K562 (cell line): ENCODE measurements around the gene SYNPR. TPM values are rescaled to one million over a fixed set of nuclear protein-coding genes. Genes with fewer than 3 reads are reported as not detected.

Experiments used
- ATAC-seq: fragments of 200-7000 bp; cut with Tn5 transposase; 3 replicates; pipeline ENCODE4 v1.9.1; 2020; ENCODE audit warnings: moderate library complexity
- BruUV-seq: library from RNA; stranded (reverse); fragments of 400-500 nt; replicated peaks from 2 replicates; lab custom pipeline; 2021; lab: Mats Ljungman, UMichigan
- CTCF ChIA-PET: fragments of 300-600 bp; formaldehyde crosslinking; extraction: SDS; loops from one replicate; lab custom pipeline; 2021; ENCODE audit warnings: low intra/inter-chr PET ratio; lab: Yijun Ruan, JAX
- POLR2A ChIA-PET: fragments of 300-600, 350-650 bp; sonication (Branson Sonifier 250); formaldehyde crosslinking; extraction: SDS; loops from one replicate; lab custom pipeline; 2021; ENCODE audit warnings: antibody characterized with exemption, inconsistent platforms; lab: Yijun Ruan, JAX
- DNase-seq, 4 experiments: peaks; one replicate each; pipeline versions ENCODE4 v3.0.0 to v3.0.0-alpha.2; 2011 to 2018; ENCODE audit warnings: low spot score in 3 of 4, mixed read lengths in 3 of 4; ENCODE audit errors: extremely low read depth in 1 of 4
- FAIRE-seq: peaks from 2 replicates; lab custom pipeline; 2011; peaks lifted over from hg19 to GRCh38; lab: Jason Lieb, UNC
- H2AFZ ChIP-seq: 2 replicates; pipeline ENCODE4 v1.6.0; 2011; ENCODE audit warnings: low read depth, low read length, control low read depth, inconsistent platforms
- H3K27ac ChIP-seq: fragments of 200-600 bp; 3 replicates; pipeline ENCODE4 v1.8.0; 2011; ENCODE audit warnings: low read depth, mild to moderate bottlenecking, control low read depth, inconsistent platforms, low read length, moderate library complexity, mixed read lengths; ENCODE audit errors: extremely low read depth
- H3K27me3 ChIP-seq, 2 experiments: fragments of 300-600 bp in 1 of 2; 2 replicates in 1 of 2; 3 replicates in 1 of 2; pipeline versions ENCODE4 v1.6.0 to v1.8.0; 2011; ENCODE audit warnings: inconsistent platforms in 2 of 2, low read length in 2 of 2, mild to moderate bottlenecking in 1 of 2, mixed read lengths in 1 of 2, moderate library complexity in 1 of 2; ENCODE audit not compliant: control insufficient read depth in 2 of 2, insufficient read depth in 2 of 2
- H3K36me3 ChIP-seq: fragments of 300-600 bp; 3 replicates; pipeline ENCODE4 v1.8.0; 2011; ENCODE audit warnings: mild to moderate bottlenecking, low read length, inconsistent platforms; ENCODE audit not compliant: control insufficient read depth, insufficient read depth
- H3K4me1 ChIP-seq, 2 experiments: fragments of 200-600 bp in 1 of 2; replicated peaks in 1 of 2; 2 replicates in 1 of 2; 3 replicates in 1 of 2; pipeline versions ENCODE4 v1.5.1 to v1.8.0; 2011; ENCODE audit warnings: inconsistent platforms in 2 of 2, low read length in 2 of 2, mild to moderate bottlenecking in 1 of 2, mixed read lengths in 1 of 2, moderate library complexity in 1 of 2; ENCODE audit not compliant: control insufficient read depth in 2 of 2, insufficient read depth in 2 of 2
- H3K4me2 ChIP-seq: 2 replicates; pipeline ENCODE4 v1.6.1; 2011; ENCODE audit warnings: low read length, control low read depth, inconsistent platforms, mixed read lengths; ENCODE audit not compliant: insufficient read depth
- H3K4me3 ChIP-seq: fragments of 200-600 bp; sonication (generic), shearing (Covaris generic); 2 replicates; pipeline ENCODE4 v1.5.1; 2016; ENCODE audit warnings: control low read depth, inconsistent platforms
- H3K79me2 ChIP-seq: fragments of 200-600 bp; 3 replicates; pipeline ENCODE4 v1.8.0; 2011; ENCODE audit warnings: low read length, inconsistent platforms; ENCODE audit not compliant: control insufficient read depth, insufficient read depth
- H3K9ac ChIP-seq, 2 experiments: 2 replicates each; pipeline versions ENCODE4 v1.6.0 to v1.6.1; 2011; ENCODE audit warnings: low read depth in 2 of 2, low read length in 2 of 2, control low read depth in 1 of 2, inconsistent platforms in 1 of 2, mild to moderate bottlenecking in 1 of 2, mixed read lengths in 1 of 2; ENCODE audit not compliant: insufficient read depth in 1 of 2
- H3K9me1 ChIP-seq: one replicate; pipeline ENCODE4 v1.6.0; 2011; ENCODE audit warnings: inconsistent platforms, mild to moderate bottlenecking, low read length, moderate library complexity; ENCODE audit not compliant: control insufficient read depth, insufficient read depth
- H3K9me3 ChIP-seq: replicated peaks from 2 replicates; pipeline ENCODE4 v1.5.1; 2011; ENCODE audit warnings: low read depth, low read length, inconsistent platforms; ENCODE audit not compliant: control insufficient read depth, insufficient read depth
- H4K20me1 ChIP-seq: replicated peaks from 2 replicates; pipeline ENCODE4 v1.6.1; 2011; ENCODE audit warnings: low read length, inconsistent platforms, mixed read lengths; ENCODE audit not compliant: control insufficient read depth, insufficient read depth
- ARNT ChIP-seq, 2 experiments: fragments of 450-650 bp; IDR thresholded peaks; 2 replicates each; pipeline ENCODE4 v1.6.1; 2016; ENCODE audit warnings: mild to moderate bottlenecking in 1 of 2
- ATF2 ChIP-seq: sonication (generic); formaldehyde crosslinking; IDR thresholded peaks from 2 replicates; pipeline ENCODE4 v1.8.1; 2022; ENCODE audit warnings: missing genetic modification reagents
- BACH1 ChIP-seq: fragments of 200-800 bp; sonication (Bioruptor generic); IDR thresholded peaks from 2 replicates; pipeline ENCODE4 v1.6.1; 2016; ENCODE audit warnings: missing genetic modification characterization, missing compliant biosample characterization
- CBFB ChIP-seq: sonication (generic); formaldehyde crosslinking; IDR thresholded peaks from 2 replicates; pipeline ENCODE4 v1.4.0; 2020; ENCODE audit warnings: mild to moderate bottlenecking, missing genetic modification reagents
- CREM ChIP-seq: IDR thresholded peaks from 2 replicates; pipeline ENCODE4 v1.6.1; 2014; ENCODE audit warnings: antibody characterized with exemption, low read depth
- CSDE1 ChIP-seq, 2 experiments: fragments of 450-650 bp; IDR thresholded peaks; 2 replicates each; pipeline ENCODE4 v1.6.1; 2016; ENCODE audit warnings: mild to moderate bottlenecking in 1 of 2
- HINFP ChIP-seq: fragments of 450-650 bp; conservative IDR thresholded peaks from 2 replicates; pipeline ENCODE4 v1.6.1; 2016; ENCODE audit warnings: missing genetic modification characterization, low read depth, mild to moderate bottlenecking, control low read depth, missing compliant biosample characterization
- KDM2B ChIP-seq: fragments of 250-450 bp; sonication (Bioruptor Pico); IDR thresholded peaks from 2 replicates; pipeline ENCODE4 v1.8.0; 2021; ENCODE audit warnings: mild to moderate bottlenecking, moderate library complexity
- KLF1 ChIP-seq: fragments of 450-650 bp; IDR thresholded peaks from 2 replicates; pipeline ENCODE4 v1.6.1; 2016; ENCODE audit warnings: missing genetic modification characterization, missing compliant biosample characterization
- OTX1 ChIP-seq: fragments of 450-650 bp; formaldehyde crosslinking; IDR thresholded peaks from 2 replicates; pipeline ENCODE4 v1.4.0; 2022; ENCODE audit warnings: mild to moderate bottlenecking
- POLR2AphosphoS2 ChIP-seq: IDR thresholded peaks from 2 replicates; pipeline ENCODE4 v1.6.1; 2012; ENCODE audit warnings: low read length, improper control_type of control experiment
- SMC3 ChIP-seq: conservative IDR thresholded peaks from 2 replicates; pipeline ENCODE4 v1.6.1; 2011; ENCODE audit warnings: low read depth, low read length, improper control_type of control experiment; ENCODE audit not compliant: insufficient read depth
- SNAPC5 ChIP-seq: fragments of 250-450 bp; sonication (Bioruptor Pico); IDR thresholded peaks from 2 replicates; pipeline ENCODE4 v1.8.0; 2021; ENCODE audit warnings: moderate library complexity, mild to moderate bottlenecking, inconsistent platforms
- SNRNP70 ChIP-seq: fragments of 200-400 bp; formaldehyde crosslinking; optimal IDR thresholded peaks from 2 replicates; pipeline ENCODE3; 2017; ENCODE audit warnings: low read depth, low read length
- YBX1 ChIP-seq: fragments of 450-650 bp; IDR thresholded peaks from 2 replicates; pipeline ENCODE4 v1.7.1; 2016; ENCODE audit warnings: mild to moderate bottlenecking
- ZNF668 ChIP-seq: fragments of 250-450 bp; sonication (Bioruptor Pico); IDR thresholded peaks from 2 replicates; pipeline ENCODE4 v1.8.0; 2022; ENCODE audit warnings: mild to moderate bottlenecking, inconsistent platforms
- WGBS: fragments of 100-300 bp; shearing (Covaris generic); methylation state at CpG from one replicate; pipeline ENCODE4 v1.1.6; 2016; ENCODE audit warnings: low coverage, mixed read lengths; ENCODE audit not compliant: insufficient coverage; ENCODE audit errors: missing lambda C conversion rate; 5-methylcytosine and 5-hydroxymethylcytosine counted together
- in situ Hi-C: fragments of 300-500 bp; cut with MboI; formaldehyde crosslinking; loops from 4 replicates; pipeline ENCODE4 v1.15.0; 2018; ENCODE audit warnings: inconsistent platforms, mixed read lengths
- intact Hi-C: fragments of 100-400 bp; cut with micrococcal nuclease; formaldehyde crosslinking; loops from 2 replicates; pipeline ENCODE4 v1.14.2; 2022
- polyA plus RNA-seq, 8 experiments: library from polyadenylated mRNA; depleted of rRNA in 4 of 8; stranded (reverse) in 5 of 8; unstranded in 3 of 8; fragments of >200 nt; fragmentation: Nextera tagmentation in 2 of 8; fragmentation: Illumina TruSeq in 1 of 8; extraction: Ambion mirVana in 2 of 8; extraction: Trizol in 1 of 8; gene quantifications; 2 replicates each; pipeline versions ENCODE4 v1.2.1 to v1.2.3, GENCODE V29; 2011 to 2014; ENCODE audit warnings: inconsistent platforms in 1 of 8, missing spikeins in 1 of 8
- total RNA-seq, 7 experiments: library from RNA; depleted of rRNA in 6 of 7; stranded (reverse); fragments of >200 nt in 6 of 7; fragmentation: Illumina TruSeq in 2 of 7; extraction: Trizol in 2 of 7; gene quantifications; 2 replicates each; pipeline versions ENCODE4 v1.2.1 to v1.2.3, GENCODE V29; 2011 to 2021; ENCODE audit warnings: low replicate concordance in 1 of 7

Gene SYNPR
- total and polyA plus RNA-seq, 9 of the 15 experiments (the other 6 are each of a cell fraction or from before 2014, with no cell fraction given), result not detected

GRCh38 chr3:63654211-63654610, 376.1 kb downstream of the SYNPR start:
- 4% methylated on average over 3 of the region's 4 CpGs for WGBS
- Histone ChIP-seq H3K4me3 (no peak overlapping the region), H3K9ac (no peak overlapping the region), H3K79me2 (no peaks in the 10 kb centered on the region), H3K27ac (no peak overlapping the region), H3K27me3 (no peaks in the 10 kb centered on the region), H3K9me1 (no peaks in the 10 kb centered on the region), H3K9me3 (no peaks in the 10 kb centered on the region), H3K36me3 (no peaks in the 10 kb centered on the region), H3K4me2 (no peak overlapping the region), H2AFZ (no peak overlapping the region), H4K20me1 (no peaks in the 10 kb centered on the region), H3K4me1 (no peaks in the 10 kb centered on the region)
- TF ChIP-seq HINFP (tag), result no peak
- no peak for TF ChIP-seq OTX1 (CRISPR knock-in tag)
- TF ChIP-seq KDM2B (CRISPR knock-in tag), result no peak
- TF ChIP-seq SNAPC5, result no peak
- no peak for TF ChIP-seq YBX1
- no peak for TF ChIP-seq CBFB
- no peak for TF ChIP-seq POLR2AphosphoS2
- TF ChIP-seq CSDE1 (IDR thresholded peaks at IDR 0.05), result no peak
- no peak for TF ChIP-seq SMC3
- TF ChIP-seq ZNF668, result no peak
- TF ChIP-seq CREM, result no peak
- TF ChIP-seq KLF1 (tag), result no peak
- TF ChIP-seq ARNT (IDR thresholded peaks at IDR 0.05), result no peak
- TF ChIP-seq ATF2 (CRISPR knock-in tag), result no peak
- no peak for TF ChIP-seq BACH1 (tag)
- no peak for TF ChIP-seq SNRNP70
- ChIA-PET CTCF (no interaction called here), POLR2A (interaction anchor here (0.6 kb wide), 1 partner anchor 28 kb away, joined by 3 read pairs; no protein-coding TSS in a partner anchor)
- ATAC-seq (no peak), DNase-seq (no peak), FAIRE-seq (no peak)
- intact Hi-C loops, result no loop called here
- in situ Hi-C loops, result no loop called here
- BruUV-seq, result no TSS peak
